ENCODE results near the gene ZNF574. TPM values are rescaled to one million over a fixed set of nuclear protein-coding genes. Genes with fewer than 3 reads are reported as not detected.

ZNF574 gene
- total RNA-seq, 4 donors from 2014 or later = 11.6 to 22.9 (median 12.8) TPM

GRCh38 chr19:42120276-42120980 is 44.5 kb downstream of the ZNF574 start:
- TF ChIP-seq CTCF (IDR thresholded peaks at IDR 0.05) = no peak
- DNase-seq (ENCODE audit: low spot score) (no peak), ATAC-seq (ENCODE audit: low FRiP score) (no peak)

- DNase-seq (ENCODE audit: low spot score) = no peak
- no peak for ATAC-seq (ENCODE audit: low FRiP score)
Observed at GRCh38 chr19:42121036-42121621, 45.2 kb downstream of the ZNF574 start.

GRCh38 chr19:42121656-42122069 is 45.7 kb downstream of the ZNF574 start:
- DNase-seq (ENCODE audit: low spot score) = no peak
- no peak for TF ChIP-seq CTCF (IDR thresholded peaks at IDR 0.05)
- ATAC-seq (ENCODE audit: low FRiP score) = peak; percentile 49

More at GRCh38 chr19:42121036-42121621, 45.2 kb downstream of the ZNF574 start:
- no peak for TF ChIP-seq CTCF (IDR thresholded peaks at IDR 0.05)

- no peak for ATAC-seq (ENCODE audit: low FRiP score)
- DNase-seq (ENCODE audit: low spot score) = no peak
- no peak for TF ChIP-seq CTCF (IDR thresholded peaks at IDR 0.05)
Observed at GRCh38 chr19:42122691-42123607, 47.0 kb downstream of the ZNF574 start.

GRCh38 chr19:42123765-42124164 is 47.8 kb downstream of the ZNF574 start:
- TF ChIP-seq CTCF (IDR thresholded peaks at IDR 0.05) = no peak
- ATAC-seq (ENCODE audit: low FRiP score) (no peak), DNase-seq (ENCODE audit: low spot score) (no peak)

GRCh38 chr19:42124386-42124901 is 48.5 kb downstream of the ZNF574 start:
- ATAC-seq (ENCODE audit: low FRiP score) = no peak
- no peak for DNase-seq (ENCODE audit: low spot score)

More at GRCh38 chr19:42124386-42124901, 48.5 kb downstream of the ZNF574 start:
- TF ChIP-seq CTCF (IDR thresholded peaks at IDR 0.05) = no peak

Data from omental fat pad (tissue), 4 donors.